Measurements from ENCODE around the gene C2orf74.
A peak's percentile ranks its signal among the peaks of the same experiment; 100 is the strongest.
"Not testable (repeated sequence)": the region's sequence is repeated elsewhere in the genome, so short reads cannot be mapped to it uniquely, and the experiment has no call there.

The C2orf74 gene

DNA sequence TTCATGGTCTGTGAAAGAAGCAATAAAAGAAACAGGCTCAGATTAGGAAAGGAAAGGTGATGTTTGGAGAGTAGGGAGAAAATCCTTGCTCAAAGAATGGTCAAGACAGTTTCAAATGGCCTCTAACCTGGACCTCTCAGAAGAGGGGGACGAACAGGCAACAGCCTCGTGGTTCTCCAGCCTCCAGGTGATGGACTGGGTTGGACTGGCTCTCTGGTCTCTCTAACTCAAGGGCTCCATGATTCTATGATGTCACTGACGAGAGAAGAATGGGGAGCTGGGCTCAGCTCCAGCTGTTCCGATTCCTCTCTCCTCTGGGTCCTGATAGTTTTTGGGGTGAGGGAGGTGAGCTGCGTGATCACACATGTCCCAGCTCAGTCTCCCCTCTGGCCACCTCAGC lies at the start of gene C2orf74:
TSS of gene C2orf74 (plus strand) at position 301 of the 400 bp plus-strand sequence. CDS start 327 bp downstream, outside the sequence.
- DNase-seq (ENCODE audit: low spot score) = no peak

DNA sequence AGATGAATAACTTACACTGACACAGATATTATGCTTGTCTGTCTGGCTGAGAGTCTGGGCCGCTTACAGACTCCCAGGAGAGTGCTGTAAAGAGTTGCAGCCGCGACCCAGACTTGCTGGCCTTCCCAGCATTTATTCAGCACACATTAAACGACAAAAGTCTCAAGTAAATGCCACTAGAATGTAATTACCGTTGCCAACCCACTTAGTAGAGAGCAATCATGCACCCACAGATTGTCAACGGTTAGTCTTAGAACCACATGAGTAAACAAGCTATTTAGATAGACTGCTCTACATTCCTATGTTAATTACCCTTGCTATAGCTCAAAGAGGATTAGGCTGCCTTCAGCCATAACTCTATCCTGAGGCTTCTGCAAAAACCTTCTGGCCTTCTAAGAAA lies 47.8 kb upstream of the C2orf74 start:
- no peak for DNase-seq (ENCODE audit: low spot score)

DNA sequence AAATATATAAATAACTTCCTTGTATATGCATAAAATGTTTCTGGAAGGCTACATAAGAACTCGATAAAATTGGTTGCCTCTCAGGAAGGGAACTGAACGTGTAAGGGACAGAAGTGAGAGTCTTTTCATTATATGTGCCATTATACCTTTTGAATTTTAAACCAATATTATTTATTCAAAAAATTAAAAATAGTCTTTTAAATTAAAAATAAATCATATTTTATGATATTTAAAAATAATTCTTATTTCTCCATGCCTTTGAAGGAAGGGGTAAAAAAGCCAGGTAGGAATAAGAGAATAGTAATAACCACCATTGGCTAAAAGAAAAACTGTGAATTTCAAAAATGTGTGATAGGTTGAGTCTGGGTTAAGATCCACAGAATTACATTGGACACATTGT lies 45.7 kb upstream of the C2orf74 start:
- DNase-seq (ENCODE audit: low spot score) = no peak

DNA sequence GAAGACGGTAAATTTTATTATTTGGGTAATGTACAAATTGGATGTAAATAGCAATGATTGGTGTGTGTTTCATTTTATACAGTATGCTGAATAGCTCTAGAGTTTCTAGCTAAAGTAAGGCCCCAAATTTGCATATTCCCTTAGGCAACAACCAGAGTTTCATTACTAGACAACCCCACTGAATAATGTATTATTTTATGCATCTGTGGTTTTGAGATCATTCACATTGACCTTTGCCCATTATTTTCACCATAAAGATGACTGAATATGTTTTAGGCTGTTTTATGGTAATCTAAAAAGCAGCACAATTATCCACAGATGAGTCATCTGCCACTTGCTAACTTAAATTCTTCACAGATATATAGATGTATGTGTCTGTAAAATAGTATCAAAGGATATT lies 44.5 kb upstream of the C2orf74 start:
- DNase-seq (ENCODE audit: low spot score) = no peak

DNA sequence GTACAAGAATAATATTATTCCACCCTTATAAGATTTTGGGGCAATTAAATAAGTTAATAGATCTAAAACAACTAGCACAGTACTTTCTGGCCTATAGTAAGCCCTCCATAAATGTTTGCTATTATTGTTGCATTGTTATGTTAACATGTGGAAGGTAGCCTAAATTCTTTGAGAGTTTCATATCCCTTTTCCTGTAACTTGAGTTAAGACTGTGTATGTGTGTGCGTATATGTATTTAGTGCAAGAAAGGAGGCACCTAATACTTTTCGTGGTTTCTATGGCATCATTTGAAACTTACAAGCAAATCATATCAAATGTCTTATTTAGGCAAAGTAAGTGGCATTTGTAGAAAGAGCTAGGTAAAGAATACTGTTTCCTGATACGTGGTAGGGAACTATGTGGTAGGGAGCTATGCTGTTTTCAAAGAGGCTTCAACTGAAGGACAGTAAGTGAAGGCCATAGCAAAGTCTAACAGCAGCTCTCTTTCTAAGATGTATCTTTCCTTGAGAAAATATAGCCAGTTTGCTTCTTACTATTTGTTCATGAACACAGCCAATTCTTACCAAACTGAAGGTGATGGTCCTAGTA lies 36.8 kb upstream of the C2orf74 start:
- DNase-seq (ENCODE audit: low spot score) = no peak

DNA sequence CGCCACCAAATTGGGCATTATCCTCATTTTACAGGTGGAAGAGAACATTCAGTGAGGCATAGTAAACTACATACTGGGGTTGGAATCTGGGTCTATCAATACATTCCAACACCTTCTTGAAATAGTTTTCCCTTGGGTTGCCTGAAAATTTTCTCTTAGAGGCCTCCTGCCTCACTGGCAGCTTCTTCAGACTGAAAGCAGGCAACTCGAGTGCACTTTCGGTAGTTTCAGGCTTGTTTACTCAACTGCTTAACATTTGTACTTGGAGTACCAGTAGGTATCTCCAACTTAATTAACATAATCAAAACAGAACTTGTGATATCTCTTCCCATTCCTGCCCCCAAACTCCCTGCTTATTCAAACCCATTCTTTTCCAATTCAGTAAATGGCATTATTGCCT lies 36.2 kb upstream of the C2orf74 start:
- no peak for DNase-seq (ENCODE audit: low spot score)

DNA sequence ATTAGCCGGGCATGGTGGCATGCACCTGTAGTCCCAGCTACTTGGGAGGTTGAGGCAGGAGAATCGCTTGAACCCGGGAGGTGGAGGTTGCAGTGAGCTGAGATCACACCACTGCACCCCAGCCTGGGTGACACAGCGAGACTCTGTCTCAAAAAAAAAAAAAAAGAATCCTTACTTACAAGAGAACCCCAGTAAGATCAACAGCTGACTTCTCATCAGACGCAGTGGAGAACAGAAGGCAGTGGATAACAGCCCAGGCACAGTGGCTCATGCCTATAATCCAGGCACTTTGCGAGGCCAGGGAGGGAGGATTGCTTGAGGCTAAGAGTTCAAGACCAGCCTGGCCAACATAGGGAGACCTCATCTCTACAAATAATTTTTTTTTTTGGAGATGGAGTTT lies 33.9 kb upstream of the C2orf74 start:
- not testable (repeated sequence) for DNase-seq (ENCODE audit: low spot score)

DNA sequence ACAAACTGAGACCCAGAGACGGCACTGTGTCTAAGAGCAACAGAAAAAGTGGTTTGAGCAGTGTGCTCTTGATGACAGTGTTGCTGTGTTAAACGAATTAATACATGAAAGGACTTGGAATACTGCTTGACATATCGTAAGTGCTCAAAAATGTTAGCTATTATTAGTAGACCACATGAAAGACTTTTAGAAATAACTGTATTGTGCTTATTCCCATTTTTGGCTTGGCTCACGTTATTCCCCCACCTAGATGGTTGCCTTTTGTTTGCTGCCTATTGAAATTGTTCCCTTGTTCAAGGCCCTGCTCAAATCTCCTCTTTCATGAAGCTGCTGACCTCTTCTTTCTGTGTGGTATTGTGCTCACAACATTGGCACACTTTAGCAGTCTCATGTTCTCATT lies 27.8 kb upstream of the C2orf74 start:
- no peak for DNase-seq (ENCODE audit: low spot score)

DNA sequence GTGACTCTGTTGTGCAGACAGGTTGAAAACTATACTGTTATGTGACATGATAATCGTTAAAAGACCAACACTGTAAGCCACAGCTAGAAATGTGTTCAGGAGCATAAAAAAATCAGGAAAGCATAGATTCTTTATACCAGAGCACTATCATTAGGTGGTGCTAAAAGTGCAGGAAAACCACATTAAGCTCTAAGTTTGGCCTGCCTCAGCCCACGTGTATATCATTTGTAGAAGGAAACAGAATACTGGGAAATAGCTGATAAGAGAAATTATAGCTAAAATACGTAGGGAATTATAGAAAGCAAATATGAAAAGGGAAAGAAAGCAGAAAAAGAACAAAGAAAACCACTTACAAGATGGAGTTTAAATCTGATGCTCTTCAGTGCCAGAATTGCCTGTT lies 26.5 kb upstream of the C2orf74 start:
- no peak for DNase-seq (ENCODE audit: low spot score)

DNA sequence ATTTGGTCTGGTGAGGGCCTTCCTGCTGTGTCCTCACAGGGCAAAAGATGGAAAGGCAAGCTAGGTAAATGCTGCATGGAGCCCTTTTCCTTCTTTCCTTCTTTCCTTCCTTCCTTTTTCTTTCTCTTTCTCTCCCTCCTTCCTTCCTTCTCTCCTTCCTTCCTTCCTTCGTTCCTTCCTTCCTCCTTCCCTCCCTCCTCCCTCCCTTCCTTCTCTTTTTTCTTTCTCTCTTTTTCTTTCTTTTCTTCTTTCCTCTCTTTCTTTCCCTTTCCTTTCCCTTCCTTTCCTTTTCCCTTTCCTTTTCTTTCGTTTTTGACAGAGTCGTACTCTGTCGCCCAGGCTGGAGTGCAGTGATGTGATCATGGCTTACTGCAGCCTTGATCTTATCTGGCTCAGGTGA lies 23.1 kb upstream of the C2orf74 start:
- DNase-seq (ENCODE audit: low spot score) = no peak

DNA sequence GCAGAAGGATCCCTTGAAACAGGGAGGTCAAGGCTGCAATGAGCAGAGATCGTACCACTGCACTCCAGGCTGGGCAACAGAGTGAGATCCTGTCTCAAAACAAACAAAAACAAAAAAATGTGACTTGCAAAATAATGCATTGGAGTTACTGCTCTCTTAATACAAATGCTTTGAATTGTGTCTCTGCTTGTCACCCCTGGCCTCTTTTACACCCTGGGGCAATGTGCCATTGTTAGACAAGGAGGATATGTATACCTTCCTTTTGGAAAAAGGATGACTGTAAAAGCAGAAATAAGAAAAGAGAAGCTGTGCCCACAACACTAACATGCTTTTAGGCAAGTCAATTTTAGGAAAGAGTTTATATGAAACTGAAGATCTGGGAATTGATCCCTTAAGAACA lies 20.8 kb upstream of the C2orf74 start:
- no peak for DNase-seq (ENCODE audit: low spot score)

DNA sequence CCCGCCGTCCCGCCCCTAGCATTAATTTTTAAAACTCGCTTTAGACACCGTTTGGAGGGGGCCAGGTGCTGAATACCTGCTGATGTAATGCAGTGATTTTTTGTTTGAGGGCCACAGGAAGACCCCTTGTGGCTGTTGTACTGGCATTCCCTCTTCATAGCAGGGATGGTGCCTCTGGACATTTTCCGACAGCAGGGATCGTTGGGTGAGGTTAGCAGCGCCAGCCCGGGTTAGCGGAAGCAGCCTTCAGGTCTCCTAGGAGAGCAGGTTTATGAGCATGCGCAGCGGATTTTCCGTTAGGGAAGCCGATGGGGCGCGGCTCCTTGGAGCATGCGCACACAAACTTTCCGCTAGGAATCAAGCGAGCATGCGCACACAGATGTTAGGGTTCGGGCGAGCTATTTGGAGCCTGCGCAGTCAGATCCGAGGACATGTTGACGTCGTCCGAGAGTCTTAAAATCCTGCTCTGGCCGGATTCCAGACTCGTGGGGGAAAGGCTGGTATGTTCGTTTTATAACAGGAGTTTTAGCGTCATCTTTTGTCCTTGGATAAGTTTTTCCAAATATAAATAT lies 17.2 kb upstream of the C2orf74 start:
- DNase-seq (ENCODE audit: low spot score) = peak; percentile 93

DNA sequence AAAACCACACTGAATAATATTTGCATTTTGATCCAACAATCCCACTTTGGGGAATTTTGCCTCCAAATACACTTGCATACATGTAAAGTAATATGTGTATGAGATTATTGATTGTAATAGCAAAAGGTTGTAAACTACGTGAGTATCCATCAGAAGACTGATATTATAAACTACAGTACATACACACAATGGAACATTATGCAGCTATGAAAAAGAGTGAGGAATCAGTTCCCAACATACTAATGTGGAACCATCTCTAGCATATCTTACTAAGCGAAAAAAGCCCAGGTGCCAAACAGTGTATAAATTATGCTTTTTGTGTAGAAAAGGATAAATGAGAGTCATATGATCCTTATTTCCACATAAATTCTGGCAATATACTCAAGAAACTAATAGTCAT lies 16.0 kb upstream of the C2orf74 start:
- DNase-seq (ENCODE audit: low spot score) = no peak

DNA sequence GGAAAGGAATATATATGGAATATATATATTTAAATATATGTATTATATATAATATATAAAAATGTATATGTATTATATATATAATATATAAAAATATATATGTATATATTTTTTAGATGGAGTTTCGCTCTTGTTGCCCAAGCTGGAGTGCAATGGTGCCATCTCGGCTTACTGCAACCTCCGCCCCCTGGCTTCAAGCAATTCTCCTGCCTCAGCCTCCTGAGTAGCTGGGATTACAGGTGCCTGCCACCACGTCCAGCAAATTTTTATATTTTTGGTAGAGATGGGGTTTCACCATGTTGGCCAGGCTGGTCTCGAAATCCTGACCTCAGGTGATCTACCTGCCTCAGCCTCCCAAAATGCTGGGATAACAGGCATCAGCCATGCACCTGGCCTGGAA lies 13.9 kb upstream of the C2orf74 start:
- DNase-seq (ENCODE audit: low spot score) = not testable (repeated sequence)

DNA sequence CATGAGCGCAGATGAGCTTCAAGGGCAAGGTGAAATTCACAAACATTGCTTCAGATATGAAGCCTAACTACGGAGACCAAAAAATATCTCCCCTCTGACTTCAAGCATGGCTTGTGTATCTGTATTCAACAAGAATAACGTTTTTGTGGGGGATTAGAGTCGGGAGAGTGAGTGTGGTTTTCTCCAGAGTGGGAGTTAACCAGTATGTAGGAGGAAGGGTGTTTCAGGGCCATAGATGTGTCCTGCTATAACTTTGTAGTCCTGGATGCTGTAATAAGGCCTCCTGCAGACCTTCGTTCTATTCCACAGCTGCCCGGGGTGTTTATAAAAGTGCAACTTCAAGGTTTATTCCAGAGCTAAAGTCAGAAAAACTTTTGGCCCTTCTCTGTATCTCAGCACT lies 12.9 kb upstream of the C2orf74 start:
- DNase-seq (ENCODE audit: low spot score) = no peak

DNA sequence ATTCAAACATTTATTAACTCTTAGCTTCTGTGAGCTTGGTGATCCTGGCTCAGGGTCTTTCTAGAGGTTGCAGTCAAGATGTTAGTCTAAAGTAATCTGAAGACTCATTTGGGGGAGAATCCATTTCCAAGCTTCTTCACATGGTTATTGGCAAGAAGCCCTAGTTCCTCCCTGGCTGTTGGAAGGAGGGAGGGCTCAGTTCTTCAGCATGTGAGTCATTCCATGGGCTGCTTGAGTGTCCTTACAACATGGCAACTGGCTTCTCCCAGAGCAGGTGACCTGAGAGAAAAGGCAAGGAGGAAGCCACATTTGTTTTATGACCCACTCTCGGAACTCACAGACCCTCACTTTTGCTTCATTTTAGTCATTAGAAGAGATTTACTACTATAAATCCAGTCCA lies 10.6 kb upstream of the C2orf74 start:
- DNase-seq (ENCODE audit: low spot score) = no peak

DNA sequence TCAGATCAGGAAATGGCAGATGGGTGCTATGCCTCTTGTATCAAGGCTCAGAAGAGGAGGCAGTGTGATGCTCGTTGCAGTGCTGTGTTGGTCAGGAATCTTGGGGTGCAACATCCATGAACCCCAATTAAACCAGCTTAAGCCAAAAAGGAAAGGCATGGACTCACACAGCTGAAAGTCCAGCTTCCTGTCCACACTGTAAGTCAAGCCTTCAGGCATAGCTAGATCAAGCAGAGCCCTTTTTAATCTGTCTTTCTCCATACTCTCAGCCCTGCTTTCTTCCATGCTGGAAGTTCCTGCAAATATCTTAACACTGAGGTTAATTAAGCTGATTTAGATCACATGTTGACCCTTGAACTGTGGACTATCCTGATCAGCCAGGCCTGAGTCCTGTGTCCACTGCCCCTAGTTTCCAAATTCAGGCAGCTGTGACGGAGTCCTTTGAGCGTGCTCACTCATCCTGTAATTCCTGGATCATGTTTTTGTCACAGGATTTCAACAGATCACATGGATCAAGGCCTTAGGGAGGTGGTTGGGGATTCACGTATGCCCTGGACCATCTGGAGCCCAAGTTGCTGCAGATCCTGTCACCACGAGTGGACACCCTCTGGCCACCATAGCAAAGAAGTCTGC lies 4.5 kb upstream of the C2orf74 start:
- DNase-seq (ENCODE audit: low spot score) = no peak

DNA sequence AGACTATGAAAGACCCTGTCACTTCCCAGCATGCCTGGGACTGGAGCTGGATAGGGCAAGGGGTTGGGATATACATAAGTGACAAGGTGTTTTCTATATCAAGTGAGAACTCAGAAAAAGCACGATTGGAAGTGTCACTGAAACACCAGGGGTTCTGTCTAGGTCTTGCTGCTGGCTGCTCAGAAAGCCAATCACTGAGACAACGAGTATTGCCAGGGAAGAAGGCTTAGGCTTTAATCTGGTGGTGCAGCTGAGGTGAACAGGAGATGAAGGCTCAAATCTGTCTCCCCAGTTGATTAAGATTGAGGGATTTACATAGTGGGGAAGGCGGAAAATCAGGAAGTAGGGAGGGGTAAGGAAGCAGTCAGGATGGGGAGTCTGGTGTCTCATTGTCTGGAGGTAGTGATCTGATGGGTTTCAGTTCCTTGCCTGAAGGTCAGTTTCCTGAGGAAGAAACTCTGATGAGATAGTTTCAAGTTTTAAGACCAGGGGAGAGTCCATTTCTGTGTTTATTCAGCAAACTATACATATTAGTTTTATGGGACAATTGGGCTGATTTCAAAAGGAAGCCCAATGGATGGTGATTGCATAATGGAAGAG lies 3.5 kb upstream of the C2orf74 start:
- DNase-seq (ENCODE audit: low spot score) = no peak

DNA sequence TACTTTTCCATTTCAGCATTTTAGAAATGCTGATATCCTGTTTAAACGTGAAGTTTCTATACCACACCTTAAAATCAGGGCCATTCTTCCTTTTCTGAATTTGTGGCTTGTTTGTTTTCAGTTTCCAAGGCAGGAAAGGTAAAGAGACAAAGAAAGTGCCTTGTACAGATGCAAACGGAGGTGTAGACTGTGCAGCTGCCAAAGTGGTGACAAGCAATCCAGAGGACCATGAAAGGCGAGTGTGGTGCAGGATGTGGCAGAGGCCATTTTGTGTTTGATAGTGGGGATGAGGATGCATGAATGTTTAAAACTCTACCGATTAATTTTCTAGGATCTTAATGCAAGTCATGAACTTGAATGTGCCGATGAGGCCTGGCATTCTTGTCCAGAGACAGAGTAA lies 733 bp downstream of the C2orf74 start:
- no peak for DNase-seq (ENCODE audit: low spot score)

DNA sequence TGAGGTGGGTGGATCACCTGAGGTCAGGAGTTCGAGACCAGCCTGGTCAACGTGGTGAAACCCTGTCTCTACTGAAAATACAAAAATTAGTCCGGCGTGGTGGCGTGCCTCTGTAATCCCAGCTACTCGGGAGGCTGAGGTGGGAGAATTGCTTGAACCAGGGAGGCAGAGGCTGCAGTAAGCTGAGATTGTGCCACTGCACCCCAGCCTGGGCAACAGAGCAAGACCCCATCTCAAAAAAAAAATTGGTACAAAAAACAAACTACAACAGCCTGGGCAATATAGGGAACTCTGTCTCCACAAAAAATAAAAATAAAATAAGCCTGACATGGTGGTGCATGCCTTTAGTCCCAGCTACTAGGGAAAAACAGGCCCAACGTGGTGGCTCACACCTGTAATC lies 3.1 kb downstream of the C2orf74 start:
- not testable (repeated sequence) for DNase-seq (ENCODE audit: low spot score)

DNA sequence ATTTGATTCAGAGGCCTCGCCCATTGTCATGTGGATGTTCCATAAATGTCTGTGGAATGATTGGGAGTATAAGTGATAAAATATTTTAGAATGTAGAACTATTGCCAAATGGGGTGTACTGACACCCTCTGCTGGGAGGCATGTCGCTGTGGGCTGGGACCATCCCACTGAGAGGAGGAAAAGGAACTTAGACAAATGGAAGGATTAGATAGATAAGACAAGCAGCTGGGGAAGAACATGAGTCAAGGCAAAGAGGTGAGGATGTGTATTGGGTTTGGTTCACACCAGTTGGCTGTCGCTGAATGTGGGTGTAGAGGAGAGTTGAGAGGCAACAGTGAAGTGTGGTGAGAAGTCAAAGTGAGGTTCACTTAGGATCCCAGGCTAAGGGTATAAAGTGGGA lies 4.0 kb downstream of the C2orf74 start:
- no peak for DNase-seq (ENCODE audit: low spot score)

DNA sequence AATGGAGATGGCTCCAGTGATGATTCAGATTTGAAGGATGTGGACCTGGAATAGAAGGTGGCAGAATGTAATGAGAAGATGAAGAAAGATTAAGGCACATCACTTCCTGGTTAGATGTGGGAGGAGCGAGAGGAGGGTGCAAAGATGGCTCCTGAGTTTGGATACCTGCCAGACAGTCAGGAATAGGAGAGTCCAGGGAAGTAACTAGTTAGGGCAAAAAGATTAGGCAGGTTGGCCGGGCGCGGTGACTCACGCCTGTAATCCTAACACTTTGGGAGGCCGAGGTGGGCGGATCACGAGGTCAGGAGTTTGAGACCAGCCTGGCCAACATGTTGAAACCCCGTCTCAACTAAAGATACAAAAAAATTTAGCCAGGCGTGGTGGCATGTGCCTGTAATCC lies 5.6 kb downstream of the C2orf74 start:
- DNase-seq (ENCODE audit: low spot score) = no peak

DNA sequence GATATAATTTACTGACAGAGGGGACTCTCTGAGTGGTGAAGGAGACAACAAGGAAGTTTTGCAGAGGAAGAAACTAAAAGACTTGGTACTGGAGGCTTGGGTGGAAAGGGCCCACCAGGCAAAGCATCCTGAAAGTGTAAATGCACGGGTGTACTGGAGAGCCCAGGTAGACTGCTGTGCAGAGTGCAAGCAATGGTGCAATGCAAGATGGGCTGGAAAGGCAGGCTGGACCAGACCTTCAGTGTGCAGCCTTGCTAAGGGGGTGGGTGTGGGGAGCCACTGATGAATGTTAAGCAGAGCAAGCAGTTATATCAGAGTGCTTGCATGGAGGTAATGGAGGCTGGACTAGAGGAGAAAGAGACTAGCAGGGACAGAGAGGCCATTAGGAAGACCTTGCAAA lies 10.7 kb downstream of the C2orf74 start:
- DNase-seq (ENCODE audit: low spot score) = no peak

DNA sequence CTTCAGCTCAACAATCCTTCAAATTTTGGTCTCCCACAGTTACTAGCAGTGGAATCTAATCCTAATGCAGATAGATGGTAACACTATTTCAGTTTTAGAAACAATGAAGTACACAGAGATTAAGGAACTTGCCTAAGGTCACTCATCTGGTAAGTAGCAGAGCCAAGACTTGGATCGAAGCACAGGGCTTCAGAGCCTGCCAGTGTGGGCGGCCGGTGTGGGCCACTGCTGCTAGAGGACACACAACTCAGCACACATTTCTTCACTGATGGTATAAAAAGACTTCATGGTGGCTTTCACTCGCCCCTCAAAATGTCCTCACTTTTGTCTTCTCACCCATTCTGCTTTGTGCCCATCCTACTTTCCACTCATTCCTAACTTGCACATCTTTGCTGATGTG lies 11.1 kb downstream of the C2orf74 start:
- no peak for DNase-seq (ENCODE audit: low spot score)
